PC-3 (cell line): ENCODE data around the gene KDM4C.

Experiments
- EZH2 ChIP-seq: fragments of 300-600 bp; sonication (generic); IDR thresholded peaks from one replicate; pipeline ENCODE4 v1.6.1; 2017; ENCODE audit warnings: antibody characterized with exemption, mild to moderate bottlenecking, low read length; ENCODE audit not compliant: unreplicated experiment
- EZH2phosphoT487 ChIP-seq: fragments of 300-600 bp; sonication (generic); IDR thresholded peaks from 2 replicates; pipeline ENCODE4 v1.6.1; 2018; ENCODE audit warnings: mild to moderate bottlenecking, antibody characterized with exemption, low read length, borderline replicate concordance
- TF ChIP-seq, protein P1 (sequence below): fragments of 300-600 bp; sonication (generic); conservative IDR thresholded peaks from 2 replicates; pipeline ENCODE4 v1.5.1; 2017; ENCODE audit warnings: antibody characterized with exemption, low read depth, mild to moderate bottlenecking, low read length

DNA sequence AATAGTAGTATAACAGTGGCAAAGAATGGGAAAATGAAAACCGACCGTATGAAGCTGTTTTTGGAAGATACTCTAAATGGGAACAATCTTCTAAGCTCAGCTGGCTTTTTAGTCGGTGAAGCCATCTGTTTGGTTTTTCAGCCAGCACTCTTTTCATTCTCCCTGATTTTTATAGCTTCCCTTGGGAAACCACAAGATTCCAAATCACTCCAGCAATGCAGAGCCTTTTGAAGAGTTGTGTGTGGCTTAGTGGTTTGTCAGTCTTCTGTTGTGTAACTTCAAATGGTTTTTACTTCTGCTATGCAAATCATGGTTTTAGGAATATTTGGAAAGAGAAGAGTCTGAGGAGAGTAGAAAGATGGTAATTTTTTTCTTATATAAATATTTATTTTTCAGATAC is 180.7 kb downstream of the KDM4C start:
- TF ChIP-seq, protein P1, sequence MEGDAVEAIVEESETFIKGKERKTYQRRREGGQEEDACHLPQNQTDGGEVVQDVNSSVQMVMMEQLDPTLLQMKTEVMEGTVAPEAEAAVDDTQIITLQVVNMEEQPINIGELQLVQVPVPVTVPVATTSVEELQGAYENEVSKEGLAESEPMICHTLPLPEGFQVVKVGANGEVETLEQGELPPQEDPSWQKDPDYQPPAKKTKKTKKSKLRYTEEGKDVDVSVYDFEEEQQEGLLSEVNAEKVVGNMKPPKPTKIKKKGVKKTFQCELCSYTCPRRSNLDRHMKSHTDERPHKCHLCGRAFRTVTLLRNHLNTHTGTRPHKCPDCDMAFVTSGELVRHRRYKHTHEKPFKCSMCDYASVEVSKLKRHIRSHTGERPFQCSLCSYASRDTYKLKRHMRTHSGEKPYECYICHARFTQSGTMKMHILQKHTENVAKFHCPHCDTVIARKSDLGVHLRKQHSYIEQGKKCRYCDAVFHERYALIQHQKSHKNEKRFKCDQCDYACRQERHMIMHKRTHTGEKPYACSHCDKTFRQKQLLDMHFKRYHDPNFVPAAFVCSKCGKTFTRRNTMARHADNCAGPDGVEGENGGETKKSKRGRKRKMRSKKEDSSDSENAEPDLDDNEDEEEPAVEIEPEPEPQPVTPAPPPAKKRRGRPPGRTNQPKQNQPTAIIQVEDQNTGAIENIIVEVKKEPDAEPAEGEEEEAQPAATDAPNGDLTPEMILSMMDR, result no peak
- no peak for TF ChIP-seq EZH2phosphoT487
- TF ChIP-seq EZH2, result no peak
